ENCODE measurements around the gene C17orf78.
"Not testable (repeated sequence)": the region's sequence is repeated elsewhere in the genome, so short reads cannot be mapped to it uniquely, and the experiment has no call there.

The C17orf78 gene

GRCh38 chr17:37375706-37376105 is at the start of gene C17orf78:
Gene C17orf78, plus strand, starts transcription at chr17:37375985. Its CDS starts 108 bp downstream, at chr17:37376093.
- no peak for DNase-seq (ENCODE audit: low read depth in 3 of 3, low spot score in 1 of 3)

- no peak for DNase-seq (ENCODE audit: low read depth in 3 of 3, low spot score in 1 of 3)
Measured at GRCh38 chr17:37327341-37328090, 48.3 kb upstream of the C17orf78 start.

GRCh38 chr17:37338847-37339246 is 36.9 kb upstream of the C17orf78 start:
- no peak for DNase-seq (ENCODE audit: low read depth in 3 of 3, low spot score in 1 of 3)

- DNase-seq (ENCODE audit: low read depth in 3 of 3, low spot score in 1 of 3), result no peak
Measured at GRCh38 chr17:37339321-37339720, 36.5 kb upstream of the C17orf78 start.

- no peak for DNase-seq (ENCODE audit: low read depth in 3 of 3, low spot score in 1 of 3)
Measured at GRCh38 chr17:37340804-37341203, 35.0 kb upstream of the C17orf78 start.

- DNase-seq (ENCODE audit: low read depth in 3 of 3, low spot score in 1 of 3), result no peak
Measured at GRCh38 chr17:37342589-37342988, 33.2 kb upstream of the C17orf78 start.

- no peak for DNase-seq (ENCODE audit: low read depth in 3 of 3, low spot score in 1 of 3)
Measured at GRCh38 chr17:37344519-37344918, 31.3 kb upstream of the C17orf78 start.

GRCh38 chr17:37346863-37347402 is 28.9 kb upstream of the C17orf78 start:
- DNase-seq (ENCODE audit: low read depth in 3 of 3, low spot score in 1 of 3), result not testable (repeated sequence)

- DNase-seq (ENCODE audit: low read depth in 3 of 3, low spot score in 1 of 3), result not testable (repeated sequence)
Measured at GRCh38 chr17:37356796-37357569, 18.8 kb upstream of the C17orf78 start.

GRCh38 chr17:37358098-37358829 is 17.5 kb upstream of the C17orf78 start:
- DNase-seq (ENCODE audit: low read depth in 3 of 3, low spot score in 1 of 3), result peak in 1 of 3 donors; percentile 2

- peak; percentile 63 to 77 (median 71) for DNase-seq (ENCODE audit: low read depth in 3 of 3, low spot score in 1 of 3)
Measured at GRCh38 chr17:37358830-37359681, 16.7 kb upstream of the C17orf78 start.

- no peak for DNase-seq (ENCODE audit: low read depth in 3 of 3, low spot score in 1 of 3)
Measured at GRCh38 chr17:37359682-37360188, 16.1 kb upstream of the C17orf78 start.

- DNase-seq (ENCODE audit: low read depth in 3 of 3, low spot score in 1 of 3), result no peak
Measured at GRCh38 chr17:37360632-37361031, 15.2 kb upstream of the C17orf78 start.

- DNase-seq (ENCODE audit: low read depth in 3 of 3, low spot score in 1 of 3), result no peak
Measured at GRCh38 chr17:37361543-37361942, 14.2 kb upstream of the C17orf78 start.

GRCh38 chr17:37365589-37365988 is 10.2 kb upstream of the C17orf78 start:
- no peak for DNase-seq (ENCODE audit: low read depth in 3 of 3, low spot score in 1 of 3)

GRCh38 chr17:37368577-37368976 is 7.2 kb upstream of the C17orf78 start:
- no peak for DNase-seq (ENCODE audit: low read depth in 3 of 3, low spot score in 1 of 3)

- DNase-seq (ENCODE audit: low read depth in 3 of 3, low spot score in 1 of 3), result peak; percentile 16 to 29 (median 24)
Measured at GRCh38 chr17:37373530-37374159, 2.1 kb upstream of the C17orf78 start.

- no peak for DNase-seq (ENCODE audit: low read depth in 3 of 3, low spot score in 1 of 3)
Measured at GRCh38 chr17:37382056-37382455, 6.3 kb downstream of the C17orf78 start.

- no peak for DNase-seq (ENCODE audit: low read depth in 3 of 3, low spot score in 1 of 3)
Measured at GRCh38 chr17:37384560-37385149, 8.9 kb downstream of the C17orf78 start.

All from stimulated activated CD4-positive, alpha-beta T cell treated with anti-CD3 and anti-CD28 coated beads, TNF-alpha, amount 100 ng/mL, for 1 hour (primary cell).